ENCODE data around the gene MTERF1. TPM values are rescaled to one million over a fixed set of nuclear protein-coding genes. Genes with fewer than 3 reads are reported as not detected.

The MTERF1 gene
- 6.1 and 12.0 TPM in 2 replicates for polyA plus RNA-seq (2012; rRNA removed)
- polyA plus RNA-seq (2012; cell fraction: cytosol; rRNA removed) = 11.2 and 13.9 TPM in 2 replicates
- 5.6 and 15.7 TPM in 2 replicates for polyA plus RNA-seq (2012; cell fraction: nucleus; rRNA removed)

GRCh38 chr7:91880413-91881241, at the start of gene MTERF1:
Gene MTERF1, minus strand, starts transcription at chr7:91880702. Its CDS starts 619 bp downstream, at chr7:91880083.
- Histone ChIP-seq H3K27me3 (ENCODE audit: insufficient read depth) (no peaks in the 10 kb centered on the region), H3K27ac (ENCODE audit: low read depth in 2 of 2, low read length in 1 of 2) (peak within 1 kb of the TSS; percentile 61 to 78), H3K4me1 (ENCODE audit: control insufficient read depth in 1 of 2, insufficient read depth in 2 of 2, low read depth in 1 of 2, low read length in 1 of 2) (peaks cover 8 to 9% of the 10 kb centered on the region in 2 experiments), H3K79me2 (ENCODE audit: insufficient read depth) (peaks cover 48% of the 10 kb centered on the region), H3K4me2 (peak within 1 kb of the TSS; percentile 76), H4K20me1 (ENCODE audit: insufficient read depth) (0 out of 2 replicates have a peak, but pooled peaks cover 4% of the 10 kb centered on the region), H3K9me3 (no peaks in the 10 kb centered on the region), H3K9me2 (no peaks in the 10 kb centered on the region), H2AFZ (ENCODE audit: low read depth) (peak within 1 kb of the TSS; percentile 95), H3K36me3 (replicated peaks in 1 of 2; ENCODE audit: control insufficient read depth in 1 of 2, insufficient read depth in 2 of 2, low read length in 1 of 2) (peaks cover 24 to 26% of the 10 kb centered on the region in 2 experiments), H3K9ac (peak within 1 kb of the TSS; percentile 80), H3F3A (replicated peaks; ENCODE audit: insufficient read depth) (no peaks in the 10 kb centered on the region), H3K4me3 (ENCODE audit: low read depth in 2 of 2, low read length in 1 of 2) (peak within 1 kb of the TSS; percentile 72 to 90)
- 2% methylated on average over 43 of the region's 43 CpGs for WGBS (ENCODE audit: low lambda C conversion rate)
- peak; percentile 93 for DNase-seq
- ChIA-PET POLR2A (interaction anchor here (0.6 to 1.9 kb wide), 8 partner anchors 51 to 713 kb away, joined by 3 to 10 read pairs (median 4); partner anchors contain the start of genes ANKIB1, CYP51A1, GATAD1 and KRIT1), CTCF (interaction anchor here (0.6 to 3.6 kb wide), 60 partner anchors 9 to 798 kb away, joined by 3 to 41 read pairs (median 4); partner anchors contain the start of genes AKAP9, CYP51A1, GATAD1 and LRRD1)
- TF ChIP-seq TAF1 (IDR thresholded peaks at IDR 0.05; ENCODE audit: borderline replicate concordance, low read depth, low read length) (peak; percentile 97), USF2 (IDR thresholded peaks at IDR 0.05; ENCODE audit: borderline replicate concordance, low read depth, low read length) (no peak), RXRA (IDR thresholded peaks at IDR 0.05; ENCODE audit: borderline replicate concordance, low read depth) (no peak), YY1 (IDR thresholded peaks at IDR 0.05; ENCODE audit: low read depth) (peak; percentile 65; the same call in 1 of the 2 replicates), SIN3A (IDR thresholded peaks at IDR 0.05; ENCODE audit: borderline replicate concordance, low read depth, low read length) (peak; percentile 97), FOXJ3 (CRISPR knock-in tag; IDR thresholded peaks at IDR 0.05) (0 out of 2 replicates have a peak, but pooled peaks have one; percentile 17), CTCF (IDR thresholded peaks at IDR 0.05) (peak; percentile 100), EZH2phosphoT487 (IDR thresholded peaks at IDR 0.05; ENCODE audit: borderline replicate concordance, low read depth) (no peak), ZBTB33 (IDR thresholded peaks at IDR 0.05; ENCODE audit: borderline replicate concordance, low read depth) (peak; percentile 80; the same call in 1 of the 2 replicates), ELF1 (IDR thresholded peaks at IDR 0.05) (peak; percentile 99), MXI1 (IDR thresholded peaks at IDR 0.05; ENCODE audit: low read depth, low read length) (peak; percentile 96), MAX (IDR thresholded peaks at IDR 0.05; ENCODE audit: low read depth) (peak; percentile 98), PBX3 (IDR thresholded peaks at IDR 0.05) (no peak; the same call in 1 of the 2 replicates), TCF12 (IDR thresholded peaks at IDR 0.05) (peak; percentile 50; the same call in 1 of the 2 replicates), GATA2 (CRISPR knock-in tag; IDR thresholded peaks at IDR 0.05) (peak; percentile 36; the same call in 1 of the 2 replicates), POLR2AphosphoS5 (IDR thresholded peaks at IDR 0.05; ENCODE audit: low read depth, low read length) (peak; percentile 99), TEAD4 (IDR thresholded peaks at IDR 0.05; ENCODE audit: borderline replicate concordance, insufficient read depth) (no peak), NRF1 (IDR thresholded peaks at IDR 0.05; ENCODE audit: low read depth, low read length) (no peak), MEF2A (IDR thresholded peaks at IDR 0.05; ENCODE audit: borderline replicate concordance, low read depth) (no peak), RAD21 (IDR thresholded peaks at IDR 0.05; ENCODE audit: low read length) (peak; percentile 91), CHD2 (IDR thresholded peaks at IDR 0.05; ENCODE audit: low read length, partially characterized antibody) (peak; percentile 84)
